Endothelial cell of umbilical vein (primary cell): ENCODE measurements around the gene C1orf159. TPM values are rescaled to one million over a fixed set of nuclear protein-coding genes. Genes with fewer than 3 reads are reported as not detected.
A peak's percentile ranks its signal among the peaks of the same experiment; 100 is the strongest.

Source experiments
- BruUV-seq: library from RNA; stranded (reverse); fragments of 400-500 nt; replicated peaks from 2 replicates; lab custom pipeline; 2021; lab: Mats Ljungman, UMichigan
- CTCF ChIA-PET: fragments of 300-600, 350-600 bp; sonication (Branson Sonifier 250); formaldehyde crosslinking; loops from one replicate; lab custom pipeline; 2021; ENCODE audit warnings: antibody characterized with exemption, inconsistent platforms; lab: Charles Lee
- POLR2A ChIA-PET: fragments of 300-600, 350-600 bp; sonication (Branson Sonifier 250); formaldehyde crosslinking; loops from one replicate; lab custom pipeline; 2021; ENCODE audit warnings: antibody characterized with exemption, inconsistent platforms; lab: Charles Lee
- DNase-seq: peaks from one replicate; pipeline ENCODE4 v3.0.0-alpha.2; 2011; ENCODE audit warnings: low read depth, low spot score
- FAIRE-seq: peaks from 2 replicates; lab custom pipeline; 2011; peaks lifted over from hg19 to GRCh38; lab: Jason Lieb, UNC
- H2AFZ ChIP-seq: 2 replicates; pipeline ENCODE4 v1.6.0; 2012; ENCODE audit warnings: low read depth, low read length, control low read depth, inconsistent platforms
- H3K27ac ChIP-seq: 2 replicates; pipeline ENCODE4 v1.5.1; 2011; ENCODE audit warnings: low read depth, mild to moderate bottlenecking, control low read depth, low read length, moderate library complexity; ENCODE audit not compliant: insufficient read depth
- H3K27me3 ChIP-seq, 2 experiments: 2 replicates each; pipeline versions ENCODE4 v1.6.0 to v1.6.1; 2011; ENCODE audit warnings: low read length in 2 of 2, mixed read lengths in 1 of 2; ENCODE audit not compliant: control insufficient read depth in 2 of 2, insufficient read depth in 2 of 2
- H3K36me3 ChIP-seq, 2 experiments: 2 replicates in 1 of 2; 3 replicates in 1 of 2; pipeline ENCODE4 v1.5.1; 2011; ENCODE audit warnings: low read length in 2 of 2, mild to moderate bottlenecking in 1 of 2, moderate library complexity in 1 of 2; ENCODE audit not compliant: control insufficient read depth in 2 of 2, insufficient read depth in 2 of 2; ENCODE audit errors: extremely low read depth in 1 of 2
- H3K4me1 ChIP-seq: 3 replicates; pipeline ENCODE4 v1.5.1; 2011; ENCODE audit warnings: mild to moderate bottlenecking, low read length; ENCODE audit not compliant: control insufficient read depth, insufficient read depth; ENCODE audit errors: extremely low read depth
- H3K4me2 ChIP-seq: 2 replicates; pipeline ENCODE4 v1.6.1; 2011; ENCODE audit warnings: low read length, control low read depth, mixed read lengths; ENCODE audit not compliant: insufficient read depth
- H3K4me3 ChIP-seq, 3 experiments: fragments of 200-600 bp in 1 of 3; sonication (generic), shearing (Covaris generic) in 1 of 3; replicated peaks in 1 of 3; 2 replicates each; pipeline ENCODE4 v1.5.1; 2011 to 2016; ENCODE audit warnings: control low read depth in 3 of 3, low read length in 3 of 3, mild to moderate bottlenecking in 2 of 3, inconsistent platforms in 1 of 3, low read depth in 1 of 3, moderate library complexity in 1 of 3; ENCODE audit not compliant: insufficient read depth in 1 of 3
- H3K79me2 ChIP-seq: 2 replicates; pipeline ENCODE4 v1.6.0; 2012; ENCODE audit warnings: low read length, inconsistent platforms; ENCODE audit not compliant: control insufficient read depth, insufficient read depth
- H3K9ac ChIP-seq: replicated peaks from 2 replicates; pipeline ENCODE3; 2011; ENCODE audit warnings: low read length, control low read depth; ENCODE audit not compliant: insufficient read depth; ENCODE audit errors: extremely low read depth
- H3K9me1 ChIP-seq: replicated peaks from 3 replicates; pipeline ENCODE4 v1.6.0; 2011; ENCODE audit warnings: mild to moderate bottlenecking, low read length; ENCODE audit not compliant: control insufficient read depth, insufficient read depth; ENCODE audit errors: extremely low read depth
- H3K9me3 ChIP-seq: replicated peaks from 2 replicates; pipeline ENCODE4 v1.5.1; 2012; ENCODE audit warnings: low read length, inconsistent platforms; ENCODE audit not compliant: control insufficient read depth, insufficient read depth
- H4K20me1 ChIP-seq: replicated peaks from 2 replicates; pipeline ENCODE3; 2011; ENCODE audit warnings: mild to moderate bottlenecking, low read length; ENCODE audit not compliant: control insufficient read depth, insufficient read depth; ENCODE audit errors: extremely low read depth
- CTCF ChIP-seq, 2 donors: IDR thresholded peaks; 1 replicate in 1 of 2; 2 replicates in 1 of 2; pipeline ENCODE4 v1.5.1; 2011; ENCODE audit warnings: low read length in 2 of 2, mild to moderate bottlenecking in 2 of 2, moderate library complexity in 2 of 2, control low read depth in 1 of 2, inconsistent platforms in 1 of 2, low read depth in 1 of 2; ENCODE audit not compliant: insufficient read depth in 1 of 2; ENCODE audit errors: extremely low read depth in 1 of 2
- EZH2 ChIP-seq: IDR thresholded peaks from 2 replicates; pipeline ENCODE4 v1.6.1; 2012; ENCODE audit warnings: borderline replicate concordance, low read depth, mild to moderate bottlenecking, moderate library complexity, low read length, inconsistent platforms; ENCODE audit not compliant: severe bottlenecking
- FOS ChIP-seq: IDR thresholded peaks from 2 replicates; pipeline ENCODE4 v1.6.1; 2011; ENCODE audit warnings: mild to moderate bottlenecking, low read length, moderate library complexity, borderline replicate concordance; ENCODE audit not compliant: insufficient read depth
- GATA2 ChIP-seq: IDR thresholded peaks from 2 replicates; pipeline ENCODE4 v1.7.0; 2011; ENCODE audit warnings: low read depth, mild to moderate bottlenecking, moderate library complexity, mixed read lengths, low read length; ENCODE audit not compliant: insufficient read length, insufficient read depth
- JUN ChIP-seq: IDR thresholded peaks from 2 replicates; pipeline ENCODE4 v1.6.1; 2011; ENCODE audit warnings: borderline replicate concordance, low read depth; ENCODE audit not compliant: insufficient read length, insufficient read depth
- MYC ChIP-seq: IDR thresholded peaks from one replicate; pipeline ENCODE4 v1.6.1; 2011; ENCODE audit warnings: mild to moderate bottlenecking, low read depth, low read length
- POLR2A ChIP-seq: IDR thresholded peaks from 2 replicates; pipeline ENCODE4 v1.6.1; 2012; ENCODE audit warnings: low read depth, mild to moderate bottlenecking, control low read depth, low read length
- POLR2AphosphoS5 ChIP-seq: IDR thresholded peaks from 2 replicates; pipeline ENCODE4 v1.6.1; 2012; ENCODE audit warnings: low read depth, mild to moderate bottlenecking, control low read depth, low read length, moderate library complexity; ENCODE audit not compliant: insufficient read depth
- dilution Hi-C: fragments of 300-500 bp; cut with MboI; formaldehyde crosslinking; loops from one replicate; pipeline ENCODE4 v1.15.0; 2019; ENCODE audit warnings: low sequenced_read_pairs; ENCODE audit not compliant: extremely low pct_ligation_motif_present
- intact Hi-C: fragments of 100-400 bp; cut with micrococcal nuclease; formaldehyde crosslinking; loops from one replicate; pipeline ENCODE4 v1.10.0; 2022
- polyA plus RNA-seq, 4 experiments: library from polyadenylated mRNA; depleted of rRNA in 3 of 4; stranded (reverse) in 3 of 4; unstranded in 1 of 4; fragments of >200 nt; gene quantifications; 2 replicates each; pipeline versions ENCODE4 v1.2.1 to v1.2.3, GENCODE V29; 2011 to 2012; ENCODE audit warnings: missing spikeins in 1 of 4
- total RNA-seq: library from RNA; stranded (reverse); gene quantifications from 2 replicates; pipeline ENCODE4 v1.2.3, GENCODE V29; 2021
- TF ChIP-seq, protein P1 (sequence below): IDR thresholded peaks from 2 replicates; pipeline ENCODE4 v1.6.1; 2011; ENCODE audit not compliant: insufficient read depth, insufficient read length

Gene C1orf159
- total and polyA plus RNA-seq, 2 donors (not counting 3 experiments of a cell fraction or from before 2014, with no cell fraction given), result 16.1 to 20.1 TPM

GRCh38 chr1:1033009-1033587 is 82.8 kb downstream of the C1orf159 start:
- Histone ChIP-seq H3K79me2 (no peaks in the 10 kb centered on the region), H3K4me2 (peak overlapping the region; percentile 38), H3K9me1 (no peaks in the 10 kb centered on the region), H4K20me1 (no peaks in the 10 kb centered on the region), H3K27me3 (no peaks in the 10 kb centered on the region), H3K36me3 (peaks cover 0 to 10% of the 10 kb centered on the region in 2 experiments), H2AFZ (no peak overlapping the region), H3K4me1 (no peaks in the 10 kb centered on the region), H3K27ac (no peak overlapping the region), H3K9ac (no peak overlapping the region), H3K4me3 (peak overlapping the region in 1 of 3 experiments; percentile 20), H3K9me3 (no peaks in the 10 kb centered on the region)
- CTCF ChIA-PET, result interaction anchor here (0.8 to 3.3 kb wide), 8 partner anchors 31 to 258 kb away, joined by 3 to 19 read pairs (median 4); partner anchors contain the start of gene B3GALT6
- TF ChIP-seq CTCF (IDR thresholded peaks at IDR 0.05; ENCODE audit: extremely low read depth in 1 of 2, insufficient read depth in 1 of 2, low read depth in 1 of 2, low read length in 2 of 2) (peak; percentile 76 to 90), POLR2AphosphoS5 (peak; percentile 10), JUN (no peak)
- intact Hi-C loops, result loop anchor here (1.0 to 2.0 kb wide), 4 partner anchors 26 to 257 kb away; partner anchors contain the start of gene C1orf159
- POLR2A ChIA-PET, result no interaction called here
- dilution Hi-C loops, result no loop called here
- DNase-seq, result peak; percentile 80
- BruUV-seq, result no TSS peak
- FAIRE-seq, result peak; percentile 8

DNA sequence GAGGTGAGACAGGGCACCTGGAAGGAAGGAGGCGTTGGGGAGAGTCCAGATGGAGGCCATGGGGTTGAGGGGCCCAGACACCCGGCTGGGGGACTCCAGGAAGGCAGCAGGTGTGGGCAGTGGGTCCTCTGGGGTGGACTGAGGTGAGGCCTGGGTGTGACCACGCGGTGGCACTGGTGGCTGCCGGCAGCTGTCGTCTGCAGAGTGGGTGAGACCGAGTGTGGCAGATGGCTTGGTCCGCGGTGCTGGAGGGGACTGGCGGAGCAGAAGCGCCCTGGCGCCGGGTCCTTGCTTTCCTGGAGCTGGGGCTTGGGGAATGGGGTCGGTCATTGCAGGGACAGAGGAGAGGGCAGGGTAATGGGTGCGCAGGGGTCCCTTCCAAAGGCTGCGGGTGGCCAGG is 83.5 kb downstream of the C1orf159 start:
- Histone ChIP-seq H3K4me2 (no peak overlapping the region), H4K20me1 (no peaks in the 10 kb centered on the region), H3K27me3 (no peaks in the 10 kb centered on the region), H3K4me3 (no peak overlapping the region), H2AFZ (no peak overlapping the region), H3K27ac (no peak overlapping the region), H3K36me3 (peaks cover 0 to 10% of the 10 kb centered on the region in 2 experiments), H3K9me1 (no peaks in the 10 kb centered on the region), H3K79me2 (no peaks in the 10 kb centered on the region), H3K9ac (no peak overlapping the region), H3K9me3 (no peaks in the 10 kb centered on the region), H3K4me1 (no peaks in the 10 kb centered on the region)
- ChIA-PET POLR2A (interaction anchor here (0.7 kb wide), 1 partner anchor 398 kb away, joined by 3 read pairs; no protein-coding TSS in a partner anchor), CTCF (interaction anchor here (1.0 to 3.3 kb wide), 11 partner anchors 9 to 259 kb away, joined by 3 to 19 read pairs (median 4); partner anchors contain the start of gene AGRN)
- no TSS peak for BruUV-seq
- intact Hi-C loops, result loop anchor here (2.0 kb wide), 2 partner anchors 26 to 84 kb away; partner anchors contain the start of gene C1orf159
- TF ChIP-seq MYC (no peak), EZH2 (no peak), FOS (no peak), JUN (no peak), POLR2A (no peak), CTCF (IDR thresholded peaks at IDR 0.05; ENCODE audit: extremely low read depth in 1 of 2, insufficient read depth in 1 of 2, low read depth in 1 of 2, low read length in 2 of 2) (no peak), POLR2AphosphoS5 (no peak), GATA2 (no peak)
- TF ChIP-seq, protein P1, sequence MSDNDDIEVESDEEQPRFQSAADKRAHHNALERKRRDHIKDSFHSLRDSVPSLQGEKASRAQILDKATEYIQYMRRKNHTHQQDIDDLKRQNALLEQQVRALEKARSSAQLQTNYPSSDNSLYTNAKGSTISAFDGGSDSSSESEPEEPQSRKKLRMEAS, result no peak
- FAIRE-seq (no peak), DNase-seq (no peak)
- dilution Hi-C loops, result no loop called here
